Posterior vena cava (tissue), 2 donors: ENCODE data around the gene GRID2. TPM values are rescaled to one million over a fixed set of nuclear protein-coding genes. Genes with fewer than 3 reads are reported as not detected.

Experiments
- DNase-seq: peaks from one replicate; pipeline ENCODE4 v3.0.0-alpha.2; 2020; ENCODE audit warnings: low spot score
- intact Hi-C, 2 donors: fragments of 100-400 bp; cut with DNase I; formaldehyde crosslinking; loops; one replicate each; pipeline versions ENCODE4 v1.14.1 to v1.14.2; 2022 to 2023
- total RNA-seq, 2 donors: library from RNA; stranded (reverse); fragmentation: NEBNext Ultra II Directional; extraction: Animal tissue kit (Norgen Biotek cat#: 25700); gene quantifications; one replicate each; pipeline ENCODE4 v1.2.1, GENCODE V29; 2021
- donor health status: DM: yes; HTN: yes; CAD: no.
- donor health status: DM: yes; HTN: yes; CAD: no.

GRID2 gene
- total RNA-seq, 2 donors from 2014 or later = 0.38 TPM; not detected in 1

DNA sequence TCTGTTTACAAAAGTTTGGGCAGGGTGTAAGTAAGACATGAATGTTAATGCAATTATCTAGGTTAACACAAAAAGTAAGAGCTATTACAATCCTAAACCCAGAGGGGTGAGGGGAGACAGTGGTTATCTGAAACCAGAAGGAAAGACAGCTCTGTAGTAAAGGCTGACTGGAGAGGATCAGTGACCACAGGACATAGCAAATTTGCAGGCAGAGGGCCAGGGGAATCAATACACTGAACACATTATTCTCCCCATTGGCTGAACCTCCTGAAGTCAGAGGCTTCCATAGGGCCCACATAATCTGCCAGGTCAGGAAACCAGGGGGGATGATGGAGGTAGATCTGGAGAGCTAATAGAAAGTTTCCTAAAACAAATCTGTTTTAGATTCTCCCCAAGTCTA, 835.4 kb downstream of the GRID2 start:
- intact Hi-C loops = no loop called here
- no peak for DNase-seq

DNA sequence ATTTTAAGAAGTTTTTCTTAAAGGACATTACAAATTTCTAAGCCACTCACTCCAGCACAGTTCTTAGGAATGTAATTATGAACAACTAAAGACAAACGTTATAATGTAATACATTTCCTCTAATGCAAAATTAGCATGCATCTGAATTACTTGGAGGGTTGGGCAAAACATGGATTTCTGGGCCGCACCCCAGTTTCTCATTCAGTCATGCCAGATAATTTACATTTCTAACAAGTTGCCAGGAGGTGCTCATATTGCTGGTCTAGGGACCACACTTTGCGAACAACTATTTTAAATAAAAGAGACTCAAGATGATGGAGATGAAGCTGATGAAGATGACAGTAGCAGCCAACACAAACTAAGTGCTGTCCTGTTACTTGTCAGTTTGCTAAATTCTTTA, 840.1 kb downstream of the GRID2 start:
- DNase-seq = no peak
- intact Hi-C loops = no loop called here

DNA sequence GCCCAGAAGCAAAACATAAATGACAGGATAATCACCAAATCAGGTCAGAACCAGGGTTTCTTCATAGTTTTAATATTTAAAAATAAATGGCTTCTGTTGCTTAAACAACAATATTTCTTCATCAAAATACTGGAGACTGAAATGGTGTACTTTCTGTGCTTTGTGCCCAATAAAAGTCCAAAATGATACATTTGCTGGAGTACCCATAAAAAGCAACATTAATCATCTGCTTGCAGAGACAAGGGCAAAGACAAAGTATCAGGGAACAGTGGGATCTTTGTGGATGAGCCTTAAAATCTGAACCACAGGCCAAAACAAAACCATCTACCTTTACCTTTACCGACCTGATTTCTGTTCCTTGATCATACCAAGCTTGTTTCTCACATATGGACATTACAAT, 840.9 kb downstream of the GRID2 start:
- intact Hi-C loops = no loop called here

DNA sequence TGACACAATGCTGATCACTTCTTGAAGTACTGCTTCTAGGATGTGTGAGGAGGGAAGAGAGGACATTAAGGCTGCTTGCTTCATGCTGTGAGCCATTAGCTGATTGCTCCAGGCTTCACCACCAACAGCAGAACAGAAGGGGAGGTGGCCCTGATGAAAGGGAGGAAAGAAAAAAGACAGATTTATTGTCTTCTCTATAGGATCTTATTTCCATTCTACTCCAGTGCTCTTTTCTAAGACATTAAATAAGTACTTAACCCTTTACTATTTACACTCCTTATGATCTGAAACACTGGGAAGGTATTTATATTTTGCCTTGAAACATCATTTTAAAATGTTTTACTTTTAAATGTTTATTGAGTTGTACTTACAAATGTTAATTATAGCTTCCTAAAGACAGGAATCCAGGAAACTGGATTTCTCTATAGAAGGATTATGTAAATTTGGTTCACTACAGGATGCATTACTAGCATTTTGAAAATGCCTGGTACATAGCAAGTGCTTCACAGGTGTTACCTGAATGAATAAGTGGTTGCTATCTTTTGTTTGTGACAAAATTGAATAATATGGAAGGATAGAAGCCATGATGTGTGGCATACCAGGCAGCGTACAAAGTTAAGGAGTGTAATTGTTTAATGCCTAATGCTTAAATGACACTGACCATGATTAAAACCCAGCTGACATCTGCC, 843.9 kb downstream of the GRID2 start:
- no peak for DNase-seq
- intact Hi-C loops = no loop called here

More for the DNA sequence above, 840.9 kb downstream of the GRID2 start:
- DNase-seq = no peak

DNA sequence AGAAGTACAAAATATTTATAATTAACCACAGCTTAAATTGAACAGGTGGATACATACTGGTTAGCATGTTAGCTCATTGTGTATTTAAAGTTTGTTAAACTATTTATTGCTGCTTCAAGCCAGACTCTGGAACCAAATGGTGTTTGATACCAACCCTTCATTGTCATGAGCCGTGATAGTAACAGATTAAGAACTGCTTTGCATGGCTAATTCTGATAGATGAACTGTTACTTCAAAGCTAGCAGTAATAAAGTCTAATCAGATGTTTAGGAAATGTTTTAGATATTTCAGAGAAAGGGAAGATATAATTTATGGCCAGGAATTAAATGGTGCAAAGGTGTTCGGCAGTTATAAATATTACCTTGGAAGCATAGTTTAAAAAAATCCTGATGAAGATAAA, 848.7 kb downstream of the GRID2 start:
- intact Hi-C loops = no loop called here
- DNase-seq = no peak

DNA sequence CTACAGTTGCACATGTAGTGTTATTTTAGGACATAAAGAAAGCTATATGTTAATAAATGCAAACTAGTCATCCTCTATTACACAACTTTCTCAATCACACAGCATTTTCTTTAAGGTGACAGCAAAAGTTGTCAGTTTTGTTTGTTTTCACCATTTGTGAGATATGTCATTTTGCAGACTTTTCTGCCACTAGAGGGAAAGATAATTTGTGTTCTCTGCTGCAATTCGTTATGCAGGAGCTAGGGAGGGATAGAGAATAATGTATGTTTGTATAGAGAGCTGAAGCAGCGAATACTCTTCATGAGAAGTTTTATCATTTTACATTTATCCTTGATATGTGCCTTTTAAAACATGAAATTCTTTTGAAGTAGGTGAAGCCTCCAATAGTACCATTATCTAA, 854.2 kb downstream of the GRID2 start:
- intact Hi-C loops = no loop called here
- DNase-seq = no peak

DNA sequence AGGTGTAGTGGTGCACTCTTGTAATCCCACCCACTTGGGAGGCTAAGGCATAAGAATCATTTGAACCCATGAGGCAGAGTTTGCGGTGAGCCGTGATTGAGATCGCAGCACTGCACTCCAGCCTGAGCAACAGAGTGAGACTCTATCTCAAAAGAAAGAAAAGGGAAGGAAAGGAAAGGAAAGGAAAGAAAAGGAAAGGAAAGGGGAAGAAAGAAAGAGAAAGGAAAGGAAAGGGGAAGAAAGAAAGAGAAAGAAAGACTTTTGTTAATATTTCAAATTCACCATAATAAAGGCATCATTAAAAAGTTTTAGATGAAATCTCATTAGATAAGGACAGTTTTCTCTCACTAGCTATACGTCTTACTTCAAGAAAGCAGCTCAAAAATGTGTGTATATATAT, 864.3 kb downstream of the GRID2 start:
- no peak for DNase-seq
- intact Hi-C loops = no loop called here

DNA sequence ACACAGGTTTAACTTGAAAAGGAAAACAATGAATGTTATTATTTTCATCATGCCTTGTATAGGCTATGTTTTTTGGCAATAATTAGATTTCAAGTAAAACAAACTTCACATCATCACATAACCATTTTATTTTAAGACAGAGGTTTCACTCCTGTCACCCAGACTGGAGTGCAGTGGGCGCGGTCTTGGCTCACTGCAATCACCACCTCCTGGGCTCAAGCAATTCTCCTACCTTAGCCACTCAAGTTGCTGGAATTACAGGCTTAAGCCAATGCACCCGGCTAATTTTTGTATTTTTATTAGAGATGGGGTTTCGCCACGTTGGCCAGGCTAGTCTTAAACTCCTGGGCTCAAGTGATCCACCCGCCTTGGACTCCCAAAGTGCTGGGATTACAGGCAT, 866.2 kb downstream of the GRID2 start:
- no peak for DNase-seq
- intact Hi-C loops = no loop called here

DNA sequence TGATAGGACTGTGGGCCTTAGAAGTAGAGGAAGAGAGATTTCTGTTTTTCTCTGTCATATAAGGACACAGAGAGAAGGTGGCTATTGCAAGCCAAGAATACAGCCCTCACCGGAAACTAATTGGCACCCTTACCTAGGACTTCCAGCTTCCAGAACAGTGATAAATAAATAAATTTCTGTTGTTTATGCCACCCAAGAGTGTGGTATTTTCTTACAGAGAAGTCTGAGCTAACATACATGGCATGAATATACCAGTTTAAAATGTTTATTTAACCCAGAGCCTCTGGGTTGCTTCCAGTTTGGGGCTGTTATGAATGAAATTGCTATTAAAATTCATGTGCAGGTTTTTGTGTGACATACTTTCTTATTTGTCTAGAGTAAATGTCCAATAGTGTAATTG, 870.8 kb downstream of the GRID2 start:
- no peak for DNase-seq
- intact Hi-C loops = no loop called here

DNA sequence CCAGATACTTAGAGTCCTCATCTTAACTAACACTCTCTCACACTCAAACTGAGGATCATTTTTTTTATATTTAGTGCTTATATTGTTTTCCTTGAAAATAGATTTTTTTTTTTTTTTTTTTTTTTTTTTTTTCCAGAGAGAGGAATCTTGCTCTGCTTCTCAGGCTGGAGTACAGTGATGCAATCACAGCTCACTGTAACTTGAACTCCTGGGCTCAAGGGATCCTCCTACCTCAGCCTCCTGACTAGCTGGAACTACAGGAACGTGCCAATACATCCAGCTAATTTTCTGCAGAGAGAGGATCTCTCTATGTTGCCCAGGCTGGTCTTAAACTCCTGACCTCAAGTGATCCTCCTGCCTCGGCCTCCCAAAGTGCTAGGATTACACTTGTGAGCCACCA, 874.5 kb downstream of the GRID2 start:
- intact Hi-C loops = no loop called here
- no peak for DNase-seq

DNA sequence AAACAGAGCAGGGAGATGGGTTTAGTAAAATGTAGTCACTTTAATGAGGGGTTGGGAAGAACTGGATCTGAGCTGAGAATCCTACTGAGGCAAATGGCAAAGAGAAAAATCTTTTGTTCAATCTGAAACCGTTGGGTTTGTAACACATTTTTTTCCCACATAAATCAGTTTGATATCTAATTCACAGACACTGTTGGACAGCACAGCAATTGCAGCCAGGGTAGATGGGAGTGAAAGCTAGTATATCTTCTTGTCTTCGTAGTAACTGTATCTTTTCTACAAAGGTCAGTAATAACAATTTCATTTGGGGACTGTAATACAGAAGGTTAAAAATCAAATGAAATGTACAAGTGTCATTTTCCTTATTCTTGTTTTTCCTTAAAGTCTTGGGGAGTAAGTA, 875.3 kb downstream of the GRID2 start:
- DNase-seq = no peak
- intact Hi-C loops = no loop called here

DNA sequence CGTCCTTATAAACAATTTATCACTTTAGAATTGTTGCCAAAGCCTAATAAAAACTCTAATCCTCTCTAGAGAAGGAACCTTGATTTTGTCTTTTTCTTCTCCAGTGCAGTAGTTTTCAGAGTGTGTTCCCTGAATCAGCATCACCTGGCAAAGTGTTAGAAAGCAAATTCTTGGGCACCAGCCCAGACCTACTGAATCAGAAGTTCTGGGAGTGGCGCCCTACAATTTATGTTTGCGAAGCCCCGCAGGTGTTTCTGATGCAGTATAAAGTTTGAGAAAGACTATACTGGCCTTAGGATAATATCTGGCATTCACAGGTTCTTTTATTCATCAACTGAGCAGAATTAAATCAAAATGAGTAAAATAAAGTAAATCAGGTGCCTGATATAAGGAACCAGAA, 879.0 kb downstream of the GRID2 start:
- intact Hi-C loops = no loop called here
- DNase-seq = no peak

DNA sequence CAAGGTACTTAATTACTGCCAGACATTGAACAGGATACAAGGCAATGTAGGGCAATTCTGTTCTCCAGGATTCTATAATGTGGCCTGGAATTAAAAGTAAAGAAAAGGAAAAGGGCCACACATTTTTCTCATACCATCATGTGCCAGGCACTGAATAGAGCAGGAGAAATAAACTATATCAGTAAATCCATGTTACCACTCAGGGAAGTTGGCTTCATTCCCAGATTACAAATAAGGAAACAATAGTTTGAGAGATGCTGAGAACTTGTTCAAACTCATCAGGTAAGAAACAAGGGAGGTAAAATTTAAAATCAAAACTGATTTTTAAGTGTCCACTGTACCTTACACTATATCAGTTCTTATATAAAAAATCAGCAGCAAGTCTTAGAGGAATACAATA, 879.8 kb downstream of the GRID2 start:
- DNase-seq = no peak
- intact Hi-C loops = no loop called here

DNA sequence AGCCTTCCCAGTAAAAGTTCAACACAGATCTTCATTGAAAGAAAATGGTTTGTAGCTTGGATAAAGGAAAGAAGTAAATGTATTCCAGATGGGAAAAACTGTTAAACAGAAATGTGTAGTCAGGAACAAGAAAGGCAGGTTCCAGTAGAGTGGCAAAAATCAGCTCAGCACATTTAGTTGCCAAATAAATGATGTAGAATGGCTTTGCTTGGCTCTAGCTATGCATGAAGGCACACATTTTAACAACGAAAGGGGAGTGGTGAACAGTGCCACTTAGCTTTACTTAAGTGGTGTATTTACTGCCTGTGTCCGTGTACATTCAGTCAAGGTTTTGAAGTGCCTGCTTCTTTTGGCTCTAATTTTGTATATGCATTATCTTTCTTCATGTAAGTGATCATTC, 880.3 kb downstream of the GRID2 start:
- intact Hi-C loops = no loop called here
- no peak for DNase-seq

DNA sequence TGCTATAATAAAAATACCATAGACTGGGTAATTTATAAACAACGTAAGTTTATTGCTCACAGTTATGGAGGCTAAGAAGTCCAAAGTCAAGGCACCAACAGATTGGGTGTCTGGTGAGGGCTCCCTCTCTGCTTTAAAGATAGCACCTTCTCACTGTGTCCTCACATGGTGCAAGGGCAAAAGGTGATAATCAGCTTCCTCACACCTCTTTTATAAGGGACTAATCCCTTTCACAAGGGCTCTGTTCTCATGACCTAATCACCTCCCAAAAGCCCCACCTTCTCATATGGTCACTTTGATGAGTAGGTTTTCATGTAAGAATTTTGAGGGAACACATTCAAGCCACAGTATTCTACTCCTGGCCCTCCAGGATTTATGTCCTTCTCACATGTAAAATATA, 883.1 kb downstream of the GRID2 start:
- DNase-seq = no peak
- intact Hi-C loops = no loop called here

DNA sequence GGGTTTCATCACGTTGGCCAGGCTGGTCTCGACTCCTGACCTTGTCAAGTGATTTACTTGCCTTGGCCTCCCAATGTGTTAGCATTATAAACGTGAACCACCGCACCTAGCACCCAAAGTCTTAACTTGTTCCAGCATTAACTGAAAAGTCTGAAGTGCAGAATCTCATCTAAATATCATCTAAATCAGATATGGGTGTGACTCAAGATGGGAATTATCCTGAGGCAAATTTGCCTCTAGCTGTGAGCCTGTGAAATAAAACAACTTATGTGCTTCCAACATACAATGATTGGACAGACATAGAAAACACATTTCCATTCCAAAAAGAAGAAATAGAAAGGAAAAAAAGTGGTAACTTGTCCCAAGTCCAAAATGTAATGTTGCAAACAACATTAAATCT, 883.7 kb downstream of the GRID2 start:
- intact Hi-C loops = no loop called here
- DNase-seq = no peak

DNA sequence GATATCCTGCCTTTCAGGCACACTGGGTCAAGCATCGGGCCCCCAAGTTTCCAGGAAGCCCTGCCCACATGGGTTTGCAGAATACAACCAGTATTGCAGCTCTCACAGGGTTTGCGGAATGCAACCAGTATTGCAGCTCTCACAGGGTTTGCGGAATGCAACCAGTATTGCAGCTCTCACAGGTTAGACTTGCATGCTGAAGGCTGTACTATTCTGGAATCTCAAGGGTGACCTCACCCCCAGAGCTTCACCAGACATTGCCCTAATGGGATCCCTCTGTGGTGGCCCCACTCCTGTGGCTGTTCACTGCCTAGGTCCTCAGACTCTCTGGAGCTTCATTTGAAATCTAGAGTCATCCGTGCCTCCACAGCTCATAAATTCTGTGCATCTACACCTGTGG, 884.1 kb downstream of the GRID2 start:
- DNase-seq = no peak
- intact Hi-C loops = no loop called here

DNA sequence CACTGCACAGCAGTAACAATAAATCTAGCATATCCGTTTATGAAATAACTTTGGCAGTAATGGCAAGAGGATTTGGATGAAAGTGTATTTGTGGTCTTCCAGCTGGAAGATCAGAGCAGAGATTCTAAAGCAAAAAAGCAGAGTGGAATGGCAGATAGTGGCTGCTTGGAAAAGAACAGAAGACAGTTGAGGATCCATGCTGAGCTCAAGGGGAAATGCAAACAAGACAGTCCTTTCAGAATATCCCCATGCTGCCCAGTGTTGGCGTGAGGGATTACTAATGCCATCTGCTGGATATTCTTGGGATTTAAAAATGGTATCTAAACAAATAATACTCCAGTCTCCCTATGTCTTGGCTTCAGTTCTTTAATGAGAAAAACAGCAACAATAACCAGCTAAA, 895.7 kb downstream of the GRID2 start:
- intact Hi-C loops = no loop called here
- DNase-seq = no peak

DNA sequence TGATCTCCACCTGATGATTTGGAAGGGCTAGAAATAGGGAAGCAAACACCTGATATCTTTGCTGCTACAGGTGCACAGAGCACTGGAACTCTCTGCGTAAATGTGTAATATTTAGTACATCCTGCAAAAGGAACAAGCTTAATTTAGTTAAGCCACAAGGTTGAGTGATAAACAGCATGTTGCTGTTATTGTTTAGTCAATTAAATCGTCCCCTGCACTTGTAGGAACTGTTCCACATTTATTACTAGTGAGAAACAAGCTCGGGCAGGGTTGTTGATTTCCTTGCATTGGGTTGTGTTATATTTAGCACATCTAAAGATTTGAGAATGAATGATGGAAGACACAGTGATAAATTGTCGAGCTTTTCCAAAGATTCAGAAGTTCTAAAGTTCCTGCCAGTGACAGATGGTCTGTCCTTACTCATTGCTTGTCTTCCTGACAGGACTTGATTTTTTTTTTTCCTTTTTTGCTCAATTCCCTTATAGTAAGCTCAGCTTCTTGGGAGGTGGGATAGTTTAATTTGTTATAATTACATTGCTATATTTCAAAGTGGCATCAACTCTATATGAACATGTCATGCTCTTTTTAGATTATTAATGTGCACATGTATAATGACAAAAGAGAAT, 897.8 kb downstream of the GRID2 start:
- intact Hi-C loops = no loop called here
- no peak for DNase-seq

DNA sequence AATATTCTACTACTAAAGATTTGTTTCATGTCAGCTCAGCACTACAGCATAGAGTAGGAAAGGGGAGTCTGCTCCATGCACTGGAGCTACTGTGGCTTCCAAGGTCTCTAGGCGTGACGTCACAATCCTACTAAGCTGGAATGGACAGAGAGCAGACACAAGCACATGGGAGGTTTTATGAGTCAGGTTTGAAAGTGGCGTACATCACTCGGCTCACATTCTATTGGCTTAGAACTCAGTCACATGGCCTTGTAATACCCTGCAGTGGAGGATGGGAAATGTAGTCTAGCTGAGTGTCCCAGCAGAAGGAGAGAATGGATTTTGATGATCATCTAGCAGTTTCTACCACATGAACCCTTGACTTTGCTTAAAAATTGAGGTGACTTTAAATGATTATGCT, 899.9 kb downstream of the GRID2 start:
- intact Hi-C loops = no loop called here
- DNase-seq = no peak

DNA sequence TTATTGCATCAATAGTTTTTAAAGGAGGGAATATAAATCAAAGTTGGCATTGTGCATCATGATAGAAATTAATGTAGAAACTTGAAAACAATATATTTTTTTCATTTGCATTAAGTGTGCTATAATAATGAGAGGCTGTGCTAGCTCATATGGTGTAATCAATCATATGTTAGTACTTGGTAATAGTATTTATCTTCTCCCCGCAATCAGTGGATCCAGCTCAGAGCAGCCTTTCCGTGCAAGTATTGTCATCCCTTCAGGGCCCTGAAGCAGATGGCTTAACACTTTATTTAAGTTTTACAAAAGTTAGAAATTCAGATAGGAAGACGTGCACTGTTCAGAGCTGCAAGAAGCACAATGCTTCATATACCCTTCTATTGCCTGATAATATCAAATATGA, 908.5 kb downstream of the GRID2 start:
- intact Hi-C loops = no loop called here
- no peak for DNase-seq

DNA sequence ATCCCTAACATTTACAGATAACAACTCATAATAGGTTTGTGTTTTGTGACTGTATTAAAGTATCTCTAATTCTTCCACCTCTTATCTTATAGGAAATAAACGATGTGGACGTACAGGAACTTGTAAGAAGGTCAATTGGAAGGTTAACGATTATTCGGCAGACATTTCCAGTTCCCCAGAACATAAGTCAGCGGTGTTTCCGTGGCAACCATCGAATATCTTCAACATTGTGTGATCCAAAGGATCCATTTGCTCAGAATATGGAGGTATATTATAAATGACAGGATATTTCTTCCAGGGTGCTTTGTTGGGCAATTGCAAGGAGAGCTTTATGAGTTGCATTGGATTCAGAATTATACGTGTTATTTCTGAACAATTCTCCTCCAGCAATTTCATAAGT, 912.9 kb downstream of the GRID2 start:
- DNase-seq = no peak
- intact Hi-C loops = no loop called here
